Neural cell (in vitro differentiated cells): ENCODE data around the gene KRTAP10-3. TPM values are rescaled to one million over a fixed set of nuclear protein-coding genes. Genes with fewer than 3 reads are reported as not detected.

Source experiments
- H2AFZ ChIP-seq: fragments of 200-600, 300-800 bp; sonication (generic), shearing (Covaris generic); 2 replicates; pipeline ENCODE4 v1.6.0; 2014; ENCODE audit warnings: low read depth, mild to moderate bottlenecking, antibody characterized with exemption, low read length, moderate library complexity
- H3F3A ChIP-seq: fragments of 200-600 bp; shearing (Covaris generic); 2 replicates; pipeline ENCODE4 v1.6.1; 2016; ENCODE audit warnings: mild to moderate bottlenecking, moderate library complexity, mixed read lengths, antibody characterized with exemption, low read length; ENCODE audit not compliant: insufficient read depth, poor library complexity, severe bottlenecking
- H3K27ac ChIP-seq: fragments of 200-600, 300-800 bp; sonication (generic), shearing (Covaris generic); 2 replicates; pipeline ENCODE4 v1.5.1; 2014; ENCODE audit warnings: mild to moderate bottlenecking, low read length, moderate library complexity
- H3K27me3 ChIP-seq: fragments of 300-800, 200-600 bp; sonication (generic), shearing (Covaris generic); 2 replicates; pipeline ENCODE4 v1.6.0; 2014; ENCODE audit warnings: mild to moderate bottlenecking, low read depth, low read length, moderate library complexity; ENCODE audit not compliant: insufficient read depth
- H3K36me3 ChIP-seq: fragments of 300-800, 200-600 bp; sonication (generic), shearing (Covaris generic); 2 replicates; pipeline ENCODE4 v1.5.1; 2014; ENCODE audit warnings: mild to moderate bottlenecking, antibody characterized with exemption, low read length, moderate library complexity; ENCODE audit not compliant: insufficient read depth
- H3K4me2 ChIP-seq: fragments of 300-800, 200-600 bp; sonication (generic), shearing (Covaris generic); 2 replicates; pipeline ENCODE4 v1.6.0; 2014; ENCODE audit warnings: mild to moderate bottlenecking, low read length
- H3K4me3 ChIP-seq: fragments of 300-800, 200-600 bp; sonication (generic), shearing (Covaris generic); 2 replicates; pipeline ENCODE4 v1.5.1; 2014; ENCODE audit warnings: mild to moderate bottlenecking, low read length, moderate library complexity
- H3K79me2 ChIP-seq: fragments of 200-600 bp; shearing (Covaris generic); replicated peaks from 2 replicates; pipeline ENCODE4 v1.6.0; 2014; ENCODE audit warnings: mild to moderate bottlenecking, low read length, moderate library complexity; ENCODE audit not compliant: insufficient read depth
- H3K9ac ChIP-seq: fragments of 300-800, 200-600 bp; sonication (generic), shearing (Covaris generic); 2 replicates; pipeline ENCODE4 v1.6.1; 2016; ENCODE audit warnings: mild to moderate bottlenecking, low read length, mixed read lengths
- H3K9me2 ChIP-seq: fragments of 200-600 bp; shearing (Covaris generic); 2 replicates; pipeline ENCODE4 v1.6.1; 2016; ENCODE audit warnings: mild to moderate bottlenecking, low read length, mixed read lengths; ENCODE audit not compliant: insufficient read depth
- H3K9me3 ChIP-seq: fragments of 200-600, 300-800 bp; sonication (generic), shearing (Covaris generic); 2 replicates; pipeline ENCODE4 v1.6.1; 2016; ENCODE audit warnings: mild to moderate bottlenecking, mixed run types, low read length, moderate library complexity, mixed read lengths
- H4K20me1 ChIP-seq: fragments of 200-600 bp; shearing (Covaris generic); 2 replicates; pipeline ENCODE4 v1.6.1; 2016; ENCODE audit warnings: mild to moderate bottlenecking, mixed run types; ENCODE audit not compliant: insufficient read depth
- EP300 ChIP-seq: fragments of 450-650 bp; conservative IDR thresholded peaks from 2 replicates; pipeline ENCODE4 v1.6.1; 2014; ENCODE audit warnings: antibody characterized with exemption, mild to moderate bottlenecking, moderate library complexity; ENCODE audit not compliant: poor library complexity, severe bottlenecking
- EZH2 ChIP-seq: fragments of 200-600, 300-800 bp; shearing (Covaris generic), sonication (generic); IDR thresholded peaks from 2 replicates; pipeline ENCODE4 v1.6.1; 2014; ENCODE audit warnings: antibody characterized with exemption, low read length, borderline replicate concordance, mild to moderate bottlenecking; ENCODE audit not compliant: insufficient read depth, poor library complexity, severe bottlenecking
- MXI1 ChIP-seq: fragments of 450-650 bp; conservative IDR thresholded peaks from 2 replicates; pipeline ENCODE4 v1.6.1; 2014; ENCODE audit warnings: antibody characterized with exemption, mild to moderate bottlenecking; ENCODE audit not compliant: poor library complexity, severe bottlenecking
- POLR2AphosphoS5 ChIP-seq: IDR thresholded peaks from 2 replicates; pipeline ENCODE4 v1.6.1; 2012
- RAD21 ChIP-seq: fragments of 450-650 bp; conservative IDR thresholded peaks from 2 replicates; pipeline ENCODE4 v1.6.1; 2014; ENCODE audit warnings: antibody characterized with exemption, mild to moderate bottlenecking, moderate library complexity
- SMC3 ChIP-seq: fragments of 450-650 bp; conservative IDR thresholded peaks from 2 replicates; pipeline ENCODE4 v1.6.1; 2014; ENCODE audit warnings: antibody characterized with exemption, mild to moderate bottlenecking, moderate library complexity; ENCODE audit not compliant: poor library complexity
- TAF1 ChIP-seq: IDR thresholded peaks from 2 replicates; pipeline ENCODE4 v1.6.1; 2012; ENCODE audit warnings: low read depth
- polyA plus RNA-seq: library from polyadenylated mRNA; depleted of rRNA; stranded (reverse); fragments of >200 nt; gene quantifications from 2 replicates; pipeline ENCODE4 v1.2.3, GENCODE V29; 2014
- TF ChIP-seq, protein P1 (sequence below): IDR thresholded peaks from 2 replicates; pipeline ENCODE4 v1.6.1; 2012; ENCODE audit warnings: borderline replicate concordance
- TF ChIP-seq, protein P2 (sequence below): fragments of 450-650 bp; IDR thresholded peaks from 2 replicates; pipeline ENCODE4 v1.5.1; 2014; ENCODE audit warnings: antibody characterized with exemption, mild to moderate bottlenecking, moderate library complexity; ENCODE audit not compliant: poor library complexity, severe bottlenecking

KRTAP10-3 gene
- polyA plus RNA-seq, 1 donor from 2014 or later: not detected

DNA sequence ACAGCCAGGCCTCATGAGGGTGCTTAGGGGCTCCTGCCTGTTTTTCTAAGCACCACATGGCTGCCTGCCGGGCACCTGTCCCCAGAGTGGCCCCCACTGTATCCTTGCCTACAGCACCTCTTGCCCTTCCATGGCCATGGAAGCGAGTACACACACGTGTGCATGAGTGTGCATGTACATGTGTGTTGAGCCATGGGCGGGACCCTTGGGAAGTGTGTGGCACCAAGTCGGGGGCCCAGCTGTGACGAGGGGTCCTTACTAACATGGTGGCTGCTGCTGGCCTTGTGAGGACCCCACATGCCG, 44.4 kb downstream of the KRTAP10-3 start:
- no peaks in the 10 kb centered on the region for H3K27me3 ChIP-seq
- H3K4me3 ChIP-seq: no peak overlapping the region
- H3K9me2 ChIP-seq: no peaks in the 10 kb centered on the region
- no peaks in the 10 kb centered on the region for H3K79me2 ChIP-seq
- no peak overlapping the region for H3K27ac ChIP-seq
- no peak overlapping the region for H3K4me2 ChIP-seq
- no peaks in the 10 kb centered on the region for H3K9me3 ChIP-seq
- H2AFZ ChIP-seq: no peak overlapping the region
- no peak overlapping the region for H3K9ac ChIP-seq
- no peaks in the 10 kb centered on the region for H3K36me3 ChIP-seq
- H4K20me1 ChIP-seq: no peaks in the 10 kb centered on the region
- TF ChIP-seq MXI1: no peak
- TF ChIP-seq, protein P1, sequence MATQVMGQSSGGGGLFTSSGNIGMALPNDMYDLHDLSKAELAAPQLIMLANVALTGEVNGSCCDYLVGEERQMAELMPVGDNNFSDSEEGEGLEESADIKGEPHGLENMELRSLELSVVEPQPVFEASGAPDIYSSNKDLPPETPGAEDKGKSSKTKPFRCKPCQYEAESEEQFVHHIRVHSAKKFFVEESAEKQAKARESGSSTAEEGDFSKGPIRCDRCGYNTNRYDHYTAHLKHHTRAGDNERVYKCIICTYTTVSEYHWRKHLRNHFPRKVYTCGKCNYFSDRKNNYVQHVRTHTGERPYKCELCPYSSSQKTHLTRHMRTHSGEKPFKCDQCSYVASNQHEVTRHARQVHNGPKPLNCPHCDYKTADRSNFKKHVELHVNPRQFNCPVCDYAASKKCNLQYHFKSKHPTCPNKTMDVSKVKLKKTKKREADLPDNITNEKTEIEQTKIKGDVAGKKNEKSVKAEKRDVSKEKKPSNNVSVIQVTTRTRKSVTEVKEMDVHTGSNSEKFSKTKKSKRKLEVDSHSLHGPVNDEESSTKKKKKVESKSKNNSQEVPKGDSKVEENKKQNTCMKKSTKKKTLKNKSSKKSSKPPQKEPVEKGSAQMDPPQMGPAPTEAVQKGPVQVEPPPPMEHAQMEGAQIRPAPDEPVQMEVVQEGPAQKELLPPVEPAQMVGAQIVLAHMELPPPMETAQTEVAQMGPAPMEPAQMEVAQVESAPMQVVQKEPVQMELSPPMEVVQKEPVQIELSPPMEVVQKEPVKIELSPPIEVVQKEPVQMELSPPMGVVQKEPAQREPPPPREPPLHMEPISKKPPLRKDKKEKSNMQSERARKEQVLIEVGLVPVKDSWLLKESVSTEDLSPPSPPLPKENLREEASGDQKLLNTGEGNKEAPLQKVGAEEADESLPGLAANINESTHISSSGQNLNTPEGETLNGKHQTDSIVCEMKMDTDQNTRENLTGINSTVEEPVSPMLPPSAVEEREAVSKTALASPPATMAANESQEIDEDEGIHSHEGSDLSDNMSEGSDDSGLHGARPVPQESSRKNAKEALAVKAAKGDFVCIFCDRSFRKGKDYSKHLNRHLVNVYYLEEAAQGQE: no peak
- no peak for TF ChIP-seq EP300
- TF ChIP-seq TAF1: no peak
- TF ChIP-seq, protein P2, sequence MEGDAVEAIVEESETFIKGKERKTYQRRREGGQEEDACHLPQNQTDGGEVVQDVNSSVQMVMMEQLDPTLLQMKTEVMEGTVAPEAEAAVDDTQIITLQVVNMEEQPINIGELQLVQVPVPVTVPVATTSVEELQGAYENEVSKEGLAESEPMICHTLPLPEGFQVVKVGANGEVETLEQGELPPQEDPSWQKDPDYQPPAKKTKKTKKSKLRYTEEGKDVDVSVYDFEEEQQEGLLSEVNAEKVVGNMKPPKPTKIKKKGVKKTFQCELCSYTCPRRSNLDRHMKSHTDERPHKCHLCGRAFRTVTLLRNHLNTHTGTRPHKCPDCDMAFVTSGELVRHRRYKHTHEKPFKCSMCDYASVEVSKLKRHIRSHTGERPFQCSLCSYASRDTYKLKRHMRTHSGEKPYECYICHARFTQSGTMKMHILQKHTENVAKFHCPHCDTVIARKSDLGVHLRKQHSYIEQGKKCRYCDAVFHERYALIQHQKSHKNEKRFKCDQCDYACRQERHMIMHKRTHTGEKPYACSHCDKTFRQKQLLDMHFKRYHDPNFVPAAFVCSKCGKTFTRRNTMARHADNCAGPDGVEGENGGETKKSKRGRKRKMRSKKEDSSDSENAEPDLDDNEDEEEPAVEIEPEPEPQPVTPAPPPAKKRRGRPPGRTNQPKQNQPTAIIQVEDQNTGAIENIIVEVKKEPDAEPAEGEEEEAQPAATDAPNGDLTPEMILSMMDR: no peak
- H3F3A ChIP-seq: no peaks in the 10 kb centered on the region

DNA sequence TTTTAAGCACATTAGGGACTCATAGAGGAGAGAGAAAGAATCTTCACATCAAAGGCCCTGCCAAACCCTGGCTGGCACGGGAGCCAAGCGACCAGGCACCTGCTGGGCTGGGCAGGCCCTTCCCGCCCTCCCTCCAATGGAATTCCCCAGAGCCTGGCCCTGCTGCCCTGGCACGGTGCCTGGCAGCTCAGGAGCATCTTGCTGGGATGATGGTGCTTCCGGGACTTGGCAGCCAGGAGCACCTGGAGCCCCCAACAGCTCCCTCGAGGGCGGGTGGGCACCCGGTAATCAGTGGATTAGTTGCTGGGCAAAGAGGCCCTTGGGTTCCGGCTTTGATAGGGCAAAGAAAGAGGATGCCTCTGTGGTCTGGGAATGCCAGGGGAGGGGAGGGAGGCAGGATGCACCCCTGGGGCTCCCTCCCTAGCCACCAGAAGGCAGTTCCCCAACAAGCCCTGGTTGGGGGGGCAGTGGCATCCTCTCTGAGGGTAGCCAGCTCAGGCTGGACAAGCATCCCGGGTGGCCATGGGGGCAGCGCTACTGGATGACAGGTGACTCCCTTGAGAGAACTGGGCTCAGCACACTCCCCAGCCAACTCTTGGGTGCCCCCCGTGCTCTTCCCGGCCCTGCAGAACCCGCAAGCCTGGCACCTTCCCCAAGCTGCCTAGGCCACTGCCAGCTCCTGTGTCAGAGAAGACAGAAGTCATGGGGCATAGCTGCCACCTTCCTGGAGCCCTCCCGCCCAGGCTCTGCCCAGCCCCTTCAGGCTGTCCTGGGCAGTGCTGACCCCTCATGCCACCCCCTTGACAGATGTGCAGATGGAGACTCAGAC, 45.0 kb downstream of the KRTAP10-3 start:
- no peak overlapping the region for H2AFZ ChIP-seq
- TF ChIP-seq RAD21 (no peak), EZH2 (no peak), EP300 (no peak), MXI1 (no peak), TAF1 (no peak), POLR2AphosphoS5 (no peak), SMC3 (no peak)
- TF ChIP-seq, protein P1: no peak
- TF ChIP-seq, protein P2: no peak
- no peak overlapping the region for H3K4me3 ChIP-seq
- H3K4me2 ChIP-seq: no peak overlapping the region
- H3K9me3 ChIP-seq: no peaks in the 10 kb centered on the region
- H3K27ac ChIP-seq: no peak overlapping the region
- H4K20me1 ChIP-seq: no peaks in the 10 kb centered on the region
- H3K9me2 ChIP-seq: no peaks in the 10 kb centered on the region
- H3K79me2 ChIP-seq: no peaks in the 10 kb centered on the region
- H3F3A ChIP-seq: no peaks in the 10 kb centered on the region
- H3K9ac ChIP-seq: no peak overlapping the region
- H3K27me3 ChIP-seq: no peaks in the 10 kb centered on the region
- no peaks in the 10 kb centered on the region for H3K36me3 ChIP-seq
